Measurements from ENCODE around the gene ACADL.

ACADL gene

DNA sequence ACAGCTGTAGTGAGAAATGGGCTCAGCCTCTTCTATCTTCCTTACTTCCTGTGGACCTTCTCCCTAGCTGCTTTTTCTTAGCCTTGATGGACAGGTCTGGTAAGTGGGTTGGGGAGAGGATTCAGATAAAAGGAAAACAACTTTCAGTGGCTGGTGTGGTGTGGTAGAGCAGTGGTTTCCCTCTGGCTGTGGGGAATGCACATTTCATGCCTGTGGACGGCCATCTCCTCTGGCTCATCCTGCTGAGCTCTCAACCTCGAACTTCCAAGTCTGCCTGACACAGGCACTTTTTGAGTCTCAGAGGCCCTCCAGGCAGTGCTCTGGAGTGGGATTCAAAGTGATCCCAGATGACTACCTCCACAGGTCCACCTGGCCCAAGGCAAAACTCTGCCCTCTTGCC, 38.6 kb upstream of the ACADL start:
- in situ Hi-C loops (cut with HindIII; ENCODE audit: low sequenced_read_pairs), result no loop called here
- DNase-seq (ENCODE audit: low read depth, low spot score), result no peak
- H3K4me3 ChIP-seq (ENCODE audit: low read depth, low read length), result no peak overlapping the region
- TF ChIP-seq, protein P1, sequence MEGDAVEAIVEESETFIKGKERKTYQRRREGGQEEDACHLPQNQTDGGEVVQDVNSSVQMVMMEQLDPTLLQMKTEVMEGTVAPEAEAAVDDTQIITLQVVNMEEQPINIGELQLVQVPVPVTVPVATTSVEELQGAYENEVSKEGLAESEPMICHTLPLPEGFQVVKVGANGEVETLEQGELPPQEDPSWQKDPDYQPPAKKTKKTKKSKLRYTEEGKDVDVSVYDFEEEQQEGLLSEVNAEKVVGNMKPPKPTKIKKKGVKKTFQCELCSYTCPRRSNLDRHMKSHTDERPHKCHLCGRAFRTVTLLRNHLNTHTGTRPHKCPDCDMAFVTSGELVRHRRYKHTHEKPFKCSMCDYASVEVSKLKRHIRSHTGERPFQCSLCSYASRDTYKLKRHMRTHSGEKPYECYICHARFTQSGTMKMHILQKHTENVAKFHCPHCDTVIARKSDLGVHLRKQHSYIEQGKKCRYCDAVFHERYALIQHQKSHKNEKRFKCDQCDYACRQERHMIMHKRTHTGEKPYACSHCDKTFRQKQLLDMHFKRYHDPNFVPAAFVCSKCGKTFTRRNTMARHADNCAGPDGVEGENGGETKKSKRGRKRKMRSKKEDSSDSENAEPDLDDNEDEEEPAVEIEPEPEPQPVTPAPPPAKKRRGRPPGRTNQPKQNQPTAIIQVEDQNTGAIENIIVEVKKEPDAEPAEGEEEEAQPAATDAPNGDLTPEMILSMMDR (IDR thresholded peaks at IDR 0.05; ENCODE audit: low read depth, low read length), result no peak

DNA sequence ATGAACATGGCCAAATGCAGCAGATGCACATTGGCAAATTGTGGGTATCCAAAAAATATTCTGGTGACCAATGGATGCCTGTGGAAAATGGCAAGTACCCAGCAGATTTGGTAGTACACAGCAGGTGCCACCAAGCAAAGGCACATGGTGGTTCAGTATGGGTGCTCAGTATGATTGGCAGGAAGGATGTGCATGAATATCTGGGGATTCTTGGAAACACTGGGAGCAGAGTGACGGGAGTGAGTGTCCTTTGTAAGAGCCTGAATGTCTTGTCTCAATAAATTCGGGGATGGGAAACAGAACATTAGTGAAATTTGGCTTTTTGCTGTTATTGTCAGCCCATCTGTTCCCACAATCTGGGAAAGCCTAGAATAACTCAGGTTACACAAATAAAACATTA, 36.8 kb upstream of the ACADL start:
- no peak overlapping the region for H3K4me3 ChIP-seq (ENCODE audit: low read depth, low read length)
- in situ Hi-C loops (cut with HindIII; ENCODE audit: low sequenced_read_pairs), result no loop called here
- TF ChIP-seq, protein P1 (IDR thresholded peaks at IDR 0.05; ENCODE audit: low read depth, low read length), result no peak
- no peak for DNase-seq (ENCODE audit: low read depth, low spot score)

DNA sequence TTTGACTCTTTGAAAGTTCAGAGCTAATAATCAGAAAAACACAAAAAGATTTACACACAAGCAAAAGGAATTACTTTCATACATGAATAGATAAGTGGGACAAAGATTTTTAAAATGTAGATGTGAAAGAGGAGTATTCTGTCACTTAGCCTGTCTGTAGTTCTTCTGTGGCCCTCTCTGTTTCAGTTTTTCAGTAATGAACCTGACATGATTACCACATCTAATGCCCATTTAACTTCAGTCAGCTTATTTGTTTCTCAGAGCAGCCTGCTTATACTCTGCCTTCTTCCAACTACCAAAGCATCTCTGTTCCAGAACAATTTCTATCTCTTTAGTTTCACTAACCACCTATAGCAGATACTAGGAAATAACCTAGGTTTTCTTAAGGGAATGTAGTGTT, 34.4 kb upstream of the ACADL start:
- in situ Hi-C loops (cut with HindIII; ENCODE audit: low sequenced_read_pairs), result no loop called here
- DNase-seq (ENCODE audit: low read depth, low spot score), result no peak

DNA sequence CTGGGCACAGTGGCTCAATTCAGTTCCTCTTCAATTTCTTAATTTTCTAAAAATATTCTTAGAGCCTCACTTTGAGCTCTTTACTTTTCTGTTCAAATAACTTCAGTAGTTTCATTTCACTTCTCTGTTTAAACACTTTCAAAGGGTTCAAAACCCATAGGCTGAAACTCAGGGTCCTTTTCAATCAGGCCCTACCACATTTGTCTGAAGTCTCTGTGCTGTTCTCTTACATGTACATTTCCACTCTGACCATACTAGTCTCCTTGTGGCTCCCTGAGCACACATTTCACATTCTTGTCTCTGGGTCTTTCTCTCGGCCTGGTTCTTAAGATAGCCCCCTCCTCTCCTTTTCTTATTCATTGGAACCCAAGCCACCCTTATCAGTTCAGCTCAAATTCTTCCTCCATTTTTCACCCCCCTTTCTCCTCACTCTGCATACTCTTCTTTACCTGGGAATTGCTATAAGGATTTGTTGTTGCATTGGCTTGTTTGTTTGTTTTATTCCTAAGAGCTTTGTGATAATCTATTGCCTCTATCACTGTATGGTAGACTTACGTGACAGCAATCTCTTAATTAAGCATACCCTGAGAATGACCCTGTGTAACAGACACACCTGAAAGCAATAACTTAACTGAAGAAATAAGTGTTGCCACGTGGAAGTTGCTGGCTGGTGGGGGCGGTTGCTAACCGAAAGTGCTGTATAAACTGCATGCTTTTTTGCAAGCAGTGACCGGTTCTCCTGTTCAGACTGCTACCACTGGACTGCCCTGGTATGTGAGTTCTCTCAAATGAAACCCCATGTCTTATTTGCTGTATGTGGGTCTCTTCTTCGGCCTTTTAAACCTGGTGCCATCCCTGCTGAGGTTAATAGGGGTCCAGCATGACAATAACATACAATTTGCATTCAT, 27.7 kb upstream of the ACADL start:
- TF ChIP-seq, protein P1 (IDR thresholded peaks at IDR 0.05; ENCODE audit: low read depth, low read length), result no peak
- no peak for DNase-seq (ENCODE audit: low read depth, low spot score)
- in situ Hi-C loops (cut with HindIII; ENCODE audit: low sequenced_read_pairs), result no loop called here
- no peak overlapping the region for H3K4me3 ChIP-seq (ENCODE audit: low read depth, low read length)

More for the DNA sequence above, 34.4 kb upstream of the ACADL start:
- H3K4me3 ChIP-seq (ENCODE audit: low read depth, low read length), result no peak overlapping the region
- TF ChIP-seq, protein P1 (IDR thresholded peaks at IDR 0.05; ENCODE audit: low read depth, low read length), result no peak

DNA sequence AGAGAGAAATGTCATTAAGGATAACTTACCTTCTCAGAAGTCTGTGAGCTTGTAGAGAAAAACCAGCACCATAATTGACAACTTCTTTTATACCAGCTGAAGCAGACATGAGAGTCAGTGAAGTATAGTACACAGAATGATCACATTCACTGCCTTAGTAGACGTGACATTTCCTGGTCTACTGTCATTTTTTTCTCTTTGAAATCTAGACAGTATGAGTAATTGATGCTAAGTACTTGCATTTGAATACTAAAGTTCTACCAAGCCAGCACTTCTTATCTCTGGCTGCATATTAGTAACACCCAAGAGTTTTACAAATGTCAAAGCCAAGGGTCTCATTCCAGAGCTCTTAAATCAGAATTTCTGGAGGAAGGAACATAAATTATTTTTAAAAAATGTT, 25.4 kb upstream of the ACADL start:
- DNase-seq (ENCODE audit: low read depth, low spot score), result no peak
- in situ Hi-C loops (cut with HindIII; ENCODE audit: low sequenced_read_pairs), result no loop called here
- TF ChIP-seq, protein P1 (IDR thresholded peaks at IDR 0.05; ENCODE audit: low read depth, low read length), result no peak
- H3K4me3 ChIP-seq (ENCODE audit: low read depth, low read length), result no peak overlapping the region

DNA sequence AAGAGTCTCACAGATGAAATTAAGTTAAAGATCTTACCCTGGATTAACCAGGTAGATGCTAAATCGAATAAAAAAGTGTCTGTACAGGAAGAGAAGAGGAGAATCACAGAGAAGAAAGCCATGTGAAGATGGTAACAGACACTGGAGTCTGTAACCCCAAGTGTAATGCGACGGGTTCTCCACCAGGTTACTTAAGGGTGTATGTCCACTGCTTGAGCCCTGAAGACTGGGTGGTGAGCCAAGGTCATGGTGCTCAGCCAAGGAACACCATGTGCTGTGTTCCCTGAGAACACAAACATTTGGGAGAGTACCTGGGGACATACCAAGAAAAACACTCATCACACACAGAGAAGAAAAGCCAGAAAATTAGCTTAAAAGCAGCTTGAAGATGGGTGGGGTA, 8.2 kb upstream of the ACADL start:
- in situ Hi-C loops (cut with HindIII; ENCODE audit: low sequenced_read_pairs), result no loop called here
- TF ChIP-seq, protein P1 (IDR thresholded peaks at IDR 0.05; ENCODE audit: low read depth, low read length), result no peak

More for the DNA sequence above, 8.2 kb upstream of the ACADL start:
- no peak for DNase-seq (ENCODE audit: low read depth, low spot score)
- no peak overlapping the region for H3K4me3 ChIP-seq (ENCODE audit: low read depth, low read length)

All from astrocyte of the spinal cord (primary cell).